ENCODE data around the gene TSKS. TPM values are rescaled to one million over a fixed set of nuclear protein-coding genes. Genes with fewer than 3 reads are reported as not detected.

Gene TSKS
- total RNA-seq, 1 donor from 2014 or later, result not detected

DNA sequence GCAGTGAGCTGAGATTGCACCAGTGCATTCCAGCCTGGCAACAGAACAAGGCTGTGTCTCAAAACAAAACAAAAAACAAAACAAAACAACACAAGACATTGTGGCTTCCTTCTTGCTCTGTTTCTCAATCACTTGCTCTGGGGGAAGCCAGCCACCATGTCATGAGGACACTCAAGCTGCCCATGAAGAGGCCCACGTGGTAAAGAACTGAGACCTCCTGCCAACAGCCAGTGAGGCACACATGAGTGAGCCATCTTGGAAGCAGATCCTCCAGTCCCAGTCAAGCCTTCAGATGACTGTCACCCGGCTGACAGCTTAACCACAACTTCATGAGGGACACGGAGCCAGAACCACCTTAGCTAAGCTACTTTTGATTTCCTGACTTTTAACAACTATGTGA, 47.0 kb downstream of the TSKS start:
- no peak overlapping the region for H3K4me3 Mint-ChIP-seq (ENCODE audit: unreplicated experiment)

GRCh38 chr19:49713236-49713845, 49.8 kb downstream of the TSKS start:
- no peak overlapping the region for H3K4me3 Mint-ChIP-seq (ENCODE audit: unreplicated experiment)
- no peak overlapping the region for H3K27ac Mint-ChIP-seq (ENCODE audit: unreplicated experiment)
- peaks cover 4% of the 10 kb centered on the region for H3K36me3 Mint-ChIP-seq (ENCODE audit: unreplicated experiment)
- no peak for DNase-seq
- H3K9me3 Mint-ChIP-seq (ENCODE audit: unreplicated experiment), result peaks cover 2% of the 10 kb centered on the region
- peaks cover 4% of the 10 kb centered on the region for H3K27me3 Mint-ChIP-seq (ENCODE audit: unreplicated experiment)
- no peaks in the 10 kb centered on the region for H3K4me1 Mint-ChIP-seq (ENCODE audit: low read depth, unreplicated experiment)
- no peak for TF ChIP-seq CTCF (IDR thresholded peaks at IDR 0.05; ENCODE audit: partially characterized antibody, unreplicated experiment)

More for the DNA sequence above, 47.0 kb downstream of the TSKS start:
- DNase-seq, result no peak
- peaks cover 2% of the 10 kb centered on the region for H3K9me3 Mint-ChIP-seq (ENCODE audit: unreplicated experiment)
- no peaks in the 10 kb centered on the region for H3K4me1 Mint-ChIP-seq (ENCODE audit: low read depth, unreplicated experiment)
- H3K27me3 Mint-ChIP-seq (ENCODE audit: unreplicated experiment), result peaks cover 4% of the 10 kb centered on the region
- H3K36me3 Mint-ChIP-seq (ENCODE audit: unreplicated experiment), result peaks cover 4% of the 10 kb centered on the region
- no peak for TF ChIP-seq CTCF (IDR thresholded peaks at IDR 0.05; ENCODE audit: partially characterized antibody, unreplicated experiment)
- no peak overlapping the region for H3K27ac Mint-ChIP-seq (ENCODE audit: unreplicated experiment)

DNA sequence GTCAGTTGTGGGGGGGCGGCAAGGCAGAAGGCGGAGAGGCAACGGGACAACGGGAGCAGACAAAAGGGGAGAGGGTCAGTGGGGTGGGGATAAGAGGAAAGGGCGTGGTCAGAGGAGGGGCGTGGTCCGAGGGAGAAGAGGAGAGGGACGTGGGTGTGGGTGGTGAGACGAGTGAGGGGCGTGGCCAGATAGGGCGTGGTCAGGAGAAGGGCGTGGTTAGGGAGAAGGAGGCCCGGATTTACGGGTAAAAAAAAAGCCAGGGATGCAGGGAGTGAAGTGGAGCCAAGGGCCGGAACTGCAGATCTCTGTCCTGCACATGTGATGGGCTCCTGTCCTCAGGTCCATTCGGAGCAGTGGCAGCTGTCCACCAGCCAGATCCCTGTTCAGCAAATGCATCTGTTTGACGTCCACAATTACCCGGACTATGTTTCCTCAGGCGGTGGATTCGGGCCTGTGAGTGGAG, 50.7 kb downstream of the TSKS start:
- H3K4me3 Mint-ChIP-seq (ENCODE audit: unreplicated experiment), result no peak overlapping the region
- H3K9me3 Mint-ChIP-seq (ENCODE audit: unreplicated experiment), result peaks cover 2% of the 10 kb centered on the region
- TF ChIP-seq CTCF (IDR thresholded peaks at IDR 0.05; ENCODE audit: partially characterized antibody, unreplicated experiment), result no peak
- peaks cover 4% of the 10 kb centered on the region for H3K36me3 Mint-ChIP-seq (ENCODE audit: unreplicated experiment)
- no peak overlapping the region for H3K27ac Mint-ChIP-seq (ENCODE audit: unreplicated experiment)
- H3K27me3 Mint-ChIP-seq (ENCODE audit: unreplicated experiment), result peaks cover 4% of the 10 kb centered on the region
- H3K4me1 Mint-ChIP-seq (ENCODE audit: low read depth, unreplicated experiment), result no peaks in the 10 kb centered on the region
- peak; percentile 65 for DNase-seq

GRCh38 chr19:49710372-49710951, 52.6 kb downstream of the TSKS start:
- H3K27me3 Mint-ChIP-seq (ENCODE audit: unreplicated experiment), result peaks cover 7% of the 10 kb centered on the region

More at GRCh38 chr19:49710372-49710951, 52.6 kb downstream of the TSKS start:
- no peak for DNase-seq
- peaks cover 3% of the 10 kb centered on the region for H3K9me3 Mint-ChIP-seq (ENCODE audit: unreplicated experiment)
- H3K27ac Mint-ChIP-seq (ENCODE audit: unreplicated experiment), result no peak overlapping the region
- peaks cover 4% of the 10 kb centered on the region for H3K36me3 Mint-ChIP-seq (ENCODE audit: unreplicated experiment)
- no peak for TF ChIP-seq CTCF (IDR thresholded peaks at IDR 0.05; ENCODE audit: partially characterized antibody, unreplicated experiment)
- H3K4me1 Mint-ChIP-seq (ENCODE audit: low read depth, unreplicated experiment), result no peaks in the 10 kb centered on the region
- H3K4me3 Mint-ChIP-seq (ENCODE audit: unreplicated experiment), result no peak overlapping the region
